Rectal smooth muscle tissue (tissue), 1 donor: ENCODE measurements around the gene ASNSD1.
"Not testable (repeated sequence)": the region's sequence is repeated elsewhere in the genome, so short reads cannot be mapped to it uniquely, and the experiment has no call there.

Experiments
- H3K27ac ChIP-seq: one replicate; pipeline ENCODE4 v1.7.0; 2013; ENCODE audit warnings: low read depth, low read length, inconsistent platforms
- H3K27me3 ChIP-seq: one replicate; pipeline ENCODE4 v1.7.0; 2013; ENCODE audit warnings: low read length; ENCODE audit not compliant: control insufficient read depth, insufficient read depth
- H3K36me3 ChIP-seq: one replicate; pipeline ENCODE4 v1.7.0; 2013; ENCODE audit warnings: low read length; ENCODE audit not compliant: control insufficient read depth, insufficient read depth
- H3K4me1 ChIP-seq: one replicate; pipeline ENCODE4 v1.7.0; 2013; ENCODE audit warnings: low read length; ENCODE audit not compliant: control insufficient read depth, insufficient read depth
- H3K4me3 ChIP-seq: one replicate; pipeline ENCODE4 v1.7.0; 2013; ENCODE audit warnings: low read length
- H3K9ac ChIP-seq: one replicate; pipeline ENCODE4 v1.7.0; 2013; ENCODE audit warnings: low read length

Gene ASNSD1

DNA sequence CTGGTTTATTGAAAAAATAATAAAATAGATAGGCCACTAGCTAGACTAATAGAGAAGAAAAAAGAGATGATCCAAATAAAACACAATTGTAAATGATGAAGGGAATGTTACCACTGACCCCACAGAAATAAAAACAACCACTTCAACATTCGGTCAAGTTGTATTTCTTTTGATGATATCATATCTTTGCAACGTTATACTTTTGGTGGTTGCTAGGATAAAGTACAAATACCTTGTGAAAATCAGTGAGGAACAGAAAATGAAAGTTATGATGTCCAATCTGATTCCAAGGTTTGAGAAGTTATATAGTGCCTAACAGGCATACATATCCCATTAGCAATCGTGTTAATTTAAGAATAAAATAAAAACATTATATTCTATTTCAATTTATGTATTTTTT, 6.6 kb upstream of the ASNSD1 start:
- no peaks in the 10 kb centered on the region for H3K4me1 ChIP-seq
- no peak overlapping the region for H3K4me3 ChIP-seq
- H3K36me3 ChIP-seq, result no peaks in the 10 kb centered on the region
- no peak overlapping the region for H3K27ac ChIP-seq
- no peaks in the 10 kb centered on the region for H3K27me3 ChIP-seq
- H3K9ac ChIP-seq, result no peak overlapping the region

DNA sequence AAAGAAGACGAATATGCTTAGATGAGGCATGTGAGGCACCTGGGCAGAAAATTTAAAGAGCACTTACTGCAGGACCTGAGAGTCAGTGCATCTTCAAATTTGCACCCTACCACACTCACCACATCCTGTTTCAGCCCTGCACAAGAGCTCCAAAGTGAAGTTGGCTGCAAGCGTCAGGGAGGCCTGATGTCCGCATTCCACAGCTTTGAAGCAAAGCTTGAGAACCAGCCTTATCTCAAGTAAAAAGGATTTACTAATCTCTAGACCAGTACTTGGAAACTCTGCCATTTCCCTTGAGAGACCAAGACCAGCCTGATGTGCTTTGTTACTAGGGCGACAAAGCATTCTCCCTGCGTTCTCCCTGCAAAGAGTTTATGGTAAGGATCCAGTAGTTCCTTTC, 3.4 kb upstream of the ASNSD1 start:
- Histone ChIP-seq H3K27ac (no peak overlapping the region), H3K9ac (no peak overlapping the region), H3K4me1 (peaks cover 8% of the 10 kb centered on the region), H3K36me3 (no peaks in the 10 kb centered on the region), H3K4me3 (no peak overlapping the region), H3K27me3 (no peaks in the 10 kb centered on the region)

GRCh38 chr2:189658306-189659212, 2.7 kb upstream of the ASNSD1 start:
- Histone ChIP-seq H3K4me1 (peaks cover 8% of the 10 kb centered on the region), H3K36me3 (no peaks in the 10 kb centered on the region), H3K27me3 (no peaks in the 10 kb centered on the region), H3K4me3 (no peak overlapping the region), H3K9ac (no peak overlapping the region), H3K27ac (no peak overlapping the region)

DNA sequence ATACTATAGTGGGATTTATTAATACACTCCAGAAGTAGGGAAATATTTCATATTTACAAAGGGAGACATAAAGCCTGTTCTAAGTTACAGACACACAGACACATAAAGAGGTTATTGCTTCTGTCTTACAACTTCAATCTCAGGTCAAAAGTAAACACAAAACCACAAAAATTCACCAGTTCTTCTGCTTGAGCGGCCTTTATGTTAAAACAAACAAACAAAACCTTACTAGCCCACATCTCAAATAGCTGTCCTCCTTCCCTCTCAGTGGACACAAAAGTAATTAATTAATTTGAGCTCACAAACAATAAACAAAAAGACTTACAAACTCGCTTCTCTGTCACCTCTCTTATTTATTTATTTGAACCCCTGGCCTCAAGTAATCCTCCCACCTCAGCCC, 1.5 kb upstream of the ASNSD1 start:
- Histone ChIP-seq H3K27me3 (no peaks in the 10 kb centered on the region), H3K4me1 (peaks cover 8% of the 10 kb centered on the region), H3K36me3 (no peaks in the 10 kb centered on the region)

DNA sequence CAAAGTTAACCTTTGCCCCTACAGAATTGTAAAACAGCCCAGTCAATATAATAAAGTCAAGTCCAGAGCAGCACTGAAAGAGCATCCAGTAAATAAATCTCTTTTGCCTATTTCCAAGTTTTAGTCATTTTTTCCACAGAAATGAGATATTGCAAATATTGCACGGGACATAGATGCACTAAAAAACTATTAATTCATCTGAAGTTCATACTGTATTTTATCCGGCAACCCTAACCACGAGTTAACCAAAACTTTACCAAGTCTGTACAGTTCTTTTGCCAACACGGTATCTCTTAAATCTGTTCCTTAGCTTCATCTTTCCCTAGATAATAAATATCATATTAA, 484 bp upstream of the ASNSD1 start:
- no peak overlapping the region for H3K9ac ChIP-seq

More for the DNA sequence above, 1.5 kb upstream of the ASNSD1 start:
- Histone ChIP-seq H3K27ac (no peak overlapping the region), H3K4me3 (no peak overlapping the region), H3K9ac (no peak overlapping the region)

DNA sequence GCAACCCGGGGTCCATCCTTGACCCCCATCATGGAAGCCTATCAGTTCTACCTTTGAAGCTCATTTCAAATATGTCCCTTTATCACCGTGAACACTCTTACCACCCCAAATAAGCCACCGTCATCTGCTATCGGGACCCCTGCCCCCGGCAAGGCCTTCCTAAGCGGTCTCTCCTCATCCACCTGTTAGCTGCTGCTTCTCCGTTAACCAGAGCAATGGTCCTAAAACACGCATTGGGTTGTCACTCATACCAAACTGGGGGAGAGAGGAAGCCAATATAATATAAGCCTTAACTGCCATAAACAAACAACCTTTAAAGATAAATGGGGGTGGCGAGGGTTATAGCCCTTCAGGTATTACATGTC, 680 bp downstream of the ASNSD1 start:
- peak overlapping the region; percentile 95 for H3K9ac ChIP-seq
- H3K27me3 ChIP-seq, result no peaks in the 10 kb centered on the region
- peaks cover 8% of the 10 kb centered on the region for H3K4me1 ChIP-seq
- peaks cover 4% of the 10 kb centered on the region for H3K36me3 ChIP-seq
- H3K27ac ChIP-seq, result peak overlapping the region; percentile 84
- H3K4me3 ChIP-seq, result peak overlapping the region; percentile 93

More for the DNA sequence above, 484 bp upstream of the ASNSD1 start:
- Histone ChIP-seq H3K4me1 (peaks cover 8% of the 10 kb centered on the region), H3K27me3 (no peaks in the 10 kb centered on the region), H3K4me3 (no peak overlapping the region), H3K27ac (no peak overlapping the region), H3K36me3 (no peaks in the 10 kb centered on the region)

- peaks cover 8% of the 10 kb centered on the region for H3K4me1 ChIP-seq
- no peak overlapping the region for H3K9ac ChIP-seq
- H3K4me3 ChIP-seq, result peak overlapping the region; percentile 93
- H3K27me3 ChIP-seq, result no peaks in the 10 kb centered on the region
- peaks cover 4% of the 10 kb centered on the region for H3K36me3 ChIP-seq
- no peak overlapping the region for H3K27ac ChIP-seq
These were observed 1.5 kb downstream of the ASNSD1 start for GRCh38 chr2:189662669-189663226.

DNA sequence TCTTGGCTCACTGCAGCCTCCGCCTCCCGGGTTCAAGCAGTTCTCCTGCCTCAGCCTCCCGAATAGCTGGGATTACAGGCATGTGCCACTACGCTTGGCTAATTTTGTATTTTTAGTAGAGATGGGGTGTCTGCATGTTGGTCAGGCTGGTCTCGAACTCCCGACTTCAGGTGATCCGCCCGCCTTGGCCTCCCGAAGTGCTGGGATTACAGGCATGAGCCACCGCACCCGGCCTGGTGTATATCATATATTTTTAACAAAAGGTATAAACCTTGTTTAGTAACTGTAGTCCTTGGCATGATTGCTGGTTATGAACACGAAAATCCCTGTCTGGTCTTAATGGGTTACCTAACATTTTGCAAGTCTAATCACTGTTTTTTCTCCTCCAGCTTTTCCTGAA, 2.1 kb downstream of the ASNSD1 start:
- H3K36me3 ChIP-seq, H3K4me3 ChIP-seq, H3K27me3 ChIP-seq, H3K27ac ChIP-seq, H3K4me1 ChIP-seq, H3K9ac ChIP-seq: not testable (repeated sequence)

DNA sequence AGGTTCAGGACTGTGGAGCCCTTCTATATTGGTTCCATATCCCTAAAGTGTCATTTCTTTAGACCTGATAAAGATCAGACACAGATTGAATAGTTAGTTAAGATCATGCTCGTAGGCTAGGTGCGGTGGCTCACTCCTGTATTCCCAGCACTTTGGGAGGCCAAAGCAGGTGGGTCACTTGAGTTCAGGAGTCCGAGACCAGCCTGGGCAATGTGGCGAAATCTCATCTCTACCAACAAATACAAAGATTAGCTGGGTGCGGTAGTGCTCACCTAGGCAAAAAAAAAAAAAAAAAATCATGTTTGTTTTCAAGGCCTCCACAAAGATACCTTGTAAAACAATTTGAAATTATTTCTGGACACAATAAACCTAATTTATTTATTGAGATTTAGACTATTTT, 8.7 kb downstream of the ASNSD1 start:
- Histone ChIP-seq H3K36me3 (peaks cover 9% of the 10 kb centered on the region), H3K27me3 (no peaks in the 10 kb centered on the region), H3K4me1 (peaks cover 4% of the 10 kb centered on the region), H3K27ac (no peak overlapping the region), H3K9ac (no peak overlapping the region), H3K4me3 (no peak overlapping the region)

GRCh38 chr2:189673661-189674373, 12.6 kb downstream of the ASNSD1 start:
- Histone ChIP-seq H3K4me3 (peak overlapping the region; percentile 86), H3K27me3 (no peaks in the 10 kb centered on the region), H3K9ac (no peak overlapping the region), H3K4me1 (peaks cover 6% of the 10 kb centered on the region), H3K27ac (peak overlapping the region; percentile 94), H3K36me3 (peaks cover 2% of the 10 kb centered on the region)

DNA sequence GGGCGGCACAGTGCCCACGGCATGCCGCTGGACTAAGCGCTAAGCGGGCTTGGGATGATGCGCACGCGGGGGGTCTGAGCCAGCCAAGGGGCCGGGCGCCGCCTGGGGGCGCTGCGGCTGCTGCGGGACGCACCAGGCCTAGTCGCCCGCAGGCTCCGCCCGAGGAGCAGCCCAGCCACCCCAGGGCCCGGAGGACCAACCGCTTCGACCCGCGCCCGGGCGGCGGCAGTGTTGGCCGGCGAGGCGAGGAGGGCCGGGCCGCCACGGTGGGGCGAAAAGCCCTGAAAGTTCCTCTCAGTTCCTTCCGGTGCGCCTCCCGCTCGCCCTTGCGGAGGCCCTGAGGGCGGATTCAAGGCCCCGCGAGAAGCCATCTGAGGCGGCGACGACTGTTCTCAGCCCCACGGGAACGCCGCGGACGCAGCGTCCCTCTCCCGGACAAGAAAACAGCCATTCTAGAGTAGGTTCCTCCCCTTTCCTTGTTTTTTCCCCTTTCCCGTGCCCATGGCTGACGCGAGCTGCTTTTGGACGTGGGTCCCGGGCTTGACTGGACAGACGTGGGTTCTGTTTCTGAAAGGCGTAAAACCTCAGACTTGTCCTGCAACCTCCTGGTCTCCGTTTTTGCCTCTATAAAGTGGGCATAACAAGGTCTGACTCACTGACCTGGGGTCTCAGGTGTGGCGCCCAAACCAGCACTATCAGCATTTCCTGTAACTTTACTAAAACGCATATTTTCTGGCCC, 13.3 kb downstream of the ASNSD1 start, which contains the start of gene ANKAR:
ANKAR (plus strand) TSS at position 297 of the 739 bp plus-strand sequence. CDS start 1,821 bp downstream, outside the sequence.
- Histone ChIP-seq H3K4me1 (peaks cover 6% of the 10 kb centered on the region), H3K36me3 (peaks cover 2% of the 10 kb centered on the region), H3K27me3 (no peaks in the 10 kb centered on the region), H3K4me3 (peak within 1 kb of the TSS; percentile 86), H3K27ac (peak within 1 kb of the TSS; percentile 94), H3K9ac (peak within 1 kb of the TSS; percentile 91)

DNA sequence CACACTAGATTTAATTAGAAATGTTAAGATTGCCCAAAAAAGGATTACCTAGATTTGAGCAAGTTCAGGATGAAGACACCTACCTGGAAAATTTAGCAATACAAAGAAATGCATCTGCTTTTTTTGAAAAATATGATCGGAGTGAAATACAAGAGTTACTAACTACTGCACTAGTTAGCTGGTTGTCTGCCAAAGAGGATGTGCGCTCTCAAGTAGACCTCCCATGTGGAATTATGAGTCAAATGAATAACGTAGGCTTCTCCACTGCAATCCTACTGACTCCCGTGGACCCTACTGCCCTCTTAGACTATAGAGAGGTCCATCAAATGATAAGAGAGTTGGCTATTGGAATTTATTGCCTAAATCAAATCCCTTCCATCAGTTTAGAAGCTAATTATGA, 15.2 kb downstream of the ASNSD1 start:
- H3K4me3 ChIP-seq, result no peak overlapping the region
- no peak overlapping the region for H3K27ac ChIP-seq
- peaks cover 2% of the 10 kb centered on the region for H3K36me3 ChIP-seq
- H3K27me3 ChIP-seq, result no peaks in the 10 kb centered on the region
- peaks cover 6% of the 10 kb centered on the region for H3K4me1 ChIP-seq
- no peak overlapping the region for H3K9ac ChIP-seq
